ENCODE results near the gene TNRC18.
"Not testable (repeated sequence)": the region's sequence is repeated elsewhere in the genome, so short reads cannot be mapped to it uniquely, and the experiment has no call there.

TNRC18 gene

DNA sequence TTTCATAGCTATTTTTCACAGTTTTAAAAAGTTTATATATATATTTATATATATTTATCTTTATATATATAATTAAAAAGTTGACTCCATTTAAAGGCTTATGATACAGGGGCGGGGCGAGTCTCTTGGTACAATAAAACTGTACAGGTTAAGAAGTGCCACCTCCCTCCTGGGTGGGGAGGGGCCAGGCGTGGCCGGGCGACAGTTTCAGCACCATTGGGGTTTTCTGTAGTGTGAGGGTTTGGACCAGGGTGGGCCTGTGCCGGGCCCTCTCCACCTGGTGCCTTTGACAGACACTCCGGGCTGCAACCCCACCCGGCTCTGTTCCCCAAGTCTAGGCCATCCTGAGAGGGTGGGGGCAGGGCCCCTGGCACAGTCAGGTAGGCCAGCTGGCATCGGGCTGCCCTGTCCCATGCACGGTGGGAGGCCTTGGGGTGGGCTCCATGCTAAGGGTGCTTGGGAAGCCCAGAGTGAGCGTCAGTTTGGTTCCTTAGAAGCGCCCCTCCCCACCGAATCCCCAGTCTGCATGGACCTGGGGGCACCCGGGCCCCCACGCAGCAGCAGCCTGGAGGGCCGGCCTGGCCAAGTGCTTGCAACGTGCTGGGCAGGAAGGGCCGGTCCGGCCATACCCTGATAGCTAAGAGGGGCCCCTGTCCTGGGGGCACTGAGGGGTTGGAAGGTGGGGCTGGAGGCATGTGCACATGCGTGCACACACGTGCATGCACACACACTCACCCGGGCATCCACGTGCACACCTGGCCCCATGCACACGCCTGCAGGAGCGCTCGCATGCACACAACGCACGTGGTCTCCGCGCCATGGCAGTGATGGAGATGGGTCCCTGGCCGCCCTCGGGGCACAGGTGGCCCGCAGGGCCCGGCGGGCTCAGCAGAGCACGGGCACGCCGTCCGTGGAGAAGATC lies 116.2 kb downstream of the TNRC18 start:
- not testable (repeated sequence) for H3K27me3 ChIP-seq (ENCODE audit: control insufficient read depth, insufficient read depth, low read length, poor library complexity, severe bottlenecking); H3K4me1 ChIP-seq (ENCODE audit: control insufficient read depth, insufficient read depth, low read length); H3K36me3 ChIP-seq (ENCODE audit: control insufficient read depth, insufficient read depth, low read length); H3K4me3 ChIP-seq (ENCODE audit: insufficient read depth, low read depth, low read length); H3K9me3 ChIP-seq (ENCODE audit: control insufficient read depth, low read length); H3K27ac ChIP-seq (ENCODE audit: insufficient read depth, low read depth, low read length, poor library complexity, severe bottlenecking)
- WGBS, 2 experiments, result 95% methylated on average over 39 of the region's 39 CpGs

DNA sequence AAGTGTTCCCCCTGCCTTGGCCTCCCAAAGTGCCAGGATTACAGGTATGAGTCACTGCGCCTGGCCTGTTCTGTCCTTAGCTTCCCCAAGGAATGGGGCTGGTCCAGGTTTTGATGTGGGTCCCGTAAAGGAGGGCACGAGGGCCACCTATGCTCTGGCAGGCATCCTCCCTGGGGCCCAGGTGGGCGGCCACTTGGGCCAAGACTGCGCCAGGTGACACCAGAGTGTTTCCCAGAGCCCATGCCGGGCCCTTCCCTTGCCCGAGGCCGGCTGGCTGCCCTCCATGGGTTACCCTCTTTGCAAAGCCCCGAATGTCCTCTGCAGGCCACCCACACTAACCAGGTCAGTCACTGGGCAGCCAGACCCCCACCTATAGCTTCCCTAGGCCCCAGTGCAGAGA lies 118.6 kb downstream of the TNRC18 start:
- not testable (repeated sequence) for H3K9me3 ChIP-seq (ENCODE audit: control insufficient read depth, low read length); H3K27me3 ChIP-seq (ENCODE audit: control insufficient read depth, insufficient read depth, low read length, poor library complexity, severe bottlenecking); H3K4me3 ChIP-seq (ENCODE audit: insufficient read depth, low read depth, low read length); H3K27ac ChIP-seq (ENCODE audit: insufficient read depth, low read depth, low read length, poor library complexity, severe bottlenecking); H3K4me1 ChIP-seq (ENCODE audit: control insufficient read depth, insufficient read depth, low read length); H3K36me3 ChIP-seq (ENCODE audit: control insufficient read depth, insufficient read depth, low read length)
- 94 to 96% methylated on average over 9 of the region's 9 CpGs for WGBS, 2 experiments

DNA sequence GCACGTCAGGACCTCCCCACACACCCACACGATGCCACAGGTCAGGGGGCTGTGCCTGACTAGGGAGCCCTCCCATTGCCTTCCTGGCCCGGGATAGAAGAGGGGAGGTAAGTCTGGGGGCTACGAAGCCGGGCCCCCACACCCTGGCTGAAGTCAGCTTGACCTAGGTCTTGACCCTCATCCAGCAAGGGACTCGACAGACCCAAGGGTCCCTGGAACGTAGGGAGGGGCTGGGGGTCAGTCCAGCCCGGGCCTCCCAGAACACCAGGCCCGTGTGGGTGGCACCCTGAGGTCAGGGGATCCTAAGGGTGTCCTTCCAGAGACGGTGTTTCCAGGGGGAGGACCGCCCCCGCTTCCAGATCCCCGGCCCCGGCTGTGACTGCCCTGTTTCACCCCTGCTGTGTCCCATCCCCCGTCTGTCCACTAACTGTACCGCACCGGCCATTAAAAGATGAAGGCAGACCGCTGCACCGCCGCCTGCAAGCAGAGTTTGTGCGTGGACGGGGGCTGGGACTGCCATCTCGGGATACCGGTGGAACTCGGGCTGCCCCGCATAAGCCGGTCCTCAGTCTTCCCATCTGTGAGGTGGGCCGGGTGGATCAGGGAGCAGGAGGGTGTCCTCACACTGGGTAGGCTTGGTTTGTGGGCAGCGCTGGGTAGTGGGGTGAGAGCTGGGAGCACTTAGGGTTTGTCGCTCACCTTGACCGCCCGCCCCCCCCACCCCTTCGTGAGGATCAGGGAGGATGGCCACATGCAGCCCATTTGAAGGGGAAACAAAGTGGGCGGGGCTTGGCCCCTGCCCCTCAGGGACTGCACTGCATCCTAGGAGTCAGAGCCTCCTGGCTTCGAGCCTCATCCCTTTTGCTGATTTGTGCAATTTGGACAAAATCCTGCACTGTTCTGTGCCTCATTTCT lies 119.8 kb downstream of the TNRC18 start:
- Histone ChIP-seq H3K36me3 (ENCODE audit: control insufficient read depth, insufficient read depth, low read length) (no peaks in the 10 kb centered on the region), H3K4me1 (ENCODE audit: control insufficient read depth, insufficient read depth, low read length) (no peaks in the 10 kb centered on the region), H3K4me3 (ENCODE audit: insufficient read depth, low read depth, low read length) (no peak overlapping the region), H3K27me3 (ENCODE audit: control insufficient read depth, insufficient read depth, low read length, poor library complexity, severe bottlenecking) (no peaks in the 10 kb centered on the region), H3K27ac (ENCODE audit: insufficient read depth, low read depth, low read length, poor library complexity, severe bottlenecking) (no peak overlapping the region), H3K9me3 (ENCODE audit: control insufficient read depth, low read length) (no peaks in the 10 kb centered on the region)
- 94 to 95% methylated on average over 35 of the region's 35 CpGs for WGBS, 2 experiments

DNA sequence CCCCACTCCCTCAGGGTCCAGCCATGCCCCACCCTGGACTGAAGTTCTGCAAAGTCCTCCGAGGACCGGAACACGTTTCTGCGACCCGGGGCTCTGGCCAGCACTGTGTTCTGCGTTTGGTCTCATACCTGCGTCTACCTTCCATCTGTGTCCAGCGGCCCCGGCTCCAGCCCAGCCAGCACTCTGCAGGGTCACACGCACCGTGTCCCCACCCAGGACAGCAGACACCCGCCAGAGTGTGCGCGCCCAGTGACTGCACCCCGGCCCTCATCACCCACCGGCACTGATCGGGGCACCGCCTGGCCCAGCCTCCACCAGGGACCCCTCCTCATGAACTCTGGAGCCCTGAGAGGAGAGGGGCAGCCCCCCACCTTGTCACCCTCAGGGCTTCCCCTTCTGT lies 120.6 kb downstream of the TNRC18 start:
- no peak overlapping the region for H3K4me3 ChIP-seq (ENCODE audit: insufficient read depth, low read depth, low read length)
- H3K4me1 ChIP-seq (ENCODE audit: control insufficient read depth, insufficient read depth, low read length), result no peaks in the 10 kb centered on the region
- H3K36me3 ChIP-seq (ENCODE audit: control insufficient read depth, insufficient read depth, low read length), result no peaks in the 10 kb centered on the region
- no peak overlapping the region for H3K27ac ChIP-seq (ENCODE audit: insufficient read depth, low read depth, low read length, poor library complexity, severe bottlenecking)
- H3K27me3 ChIP-seq (ENCODE audit: control insufficient read depth, insufficient read depth, low read length, poor library complexity, severe bottlenecking), result no peaks in the 10 kb centered on the region
- WGBS, 2 experiments, result 93 to 94% methylated on average over 18 of the region's 18 CpGs
- no peaks in the 10 kb centered on the region for H3K9me3 ChIP-seq (ENCODE audit: control insufficient read depth, low read length)

DNA sequence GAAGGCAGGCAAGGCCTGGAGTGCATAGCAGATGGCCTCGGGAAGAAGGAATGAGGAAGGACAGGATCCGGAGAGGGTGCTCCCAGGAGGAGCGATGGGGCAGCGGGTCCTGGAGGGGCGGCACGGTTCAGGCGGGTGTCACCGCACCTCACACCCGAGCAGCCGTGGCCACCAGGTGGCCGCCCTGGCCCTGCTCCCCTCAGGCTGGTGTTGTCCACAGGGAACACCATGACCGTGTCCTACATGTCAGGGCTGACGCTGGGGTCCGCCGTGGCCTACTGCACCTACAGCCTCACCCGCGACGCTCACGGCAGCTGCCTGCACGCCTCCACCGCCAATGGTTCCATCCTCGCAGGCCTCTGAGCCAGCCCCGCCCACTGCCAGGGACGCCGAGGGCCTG lies 121.1 kb downstream of the TNRC18 start:
- 91% methylated on average over 25 of the region's 25 CpGs for WGBS, 2 experiments
- no peaks in the 10 kb centered on the region for H3K36me3 ChIP-seq (ENCODE audit: control insufficient read depth, insufficient read depth, low read length)

DNA sequence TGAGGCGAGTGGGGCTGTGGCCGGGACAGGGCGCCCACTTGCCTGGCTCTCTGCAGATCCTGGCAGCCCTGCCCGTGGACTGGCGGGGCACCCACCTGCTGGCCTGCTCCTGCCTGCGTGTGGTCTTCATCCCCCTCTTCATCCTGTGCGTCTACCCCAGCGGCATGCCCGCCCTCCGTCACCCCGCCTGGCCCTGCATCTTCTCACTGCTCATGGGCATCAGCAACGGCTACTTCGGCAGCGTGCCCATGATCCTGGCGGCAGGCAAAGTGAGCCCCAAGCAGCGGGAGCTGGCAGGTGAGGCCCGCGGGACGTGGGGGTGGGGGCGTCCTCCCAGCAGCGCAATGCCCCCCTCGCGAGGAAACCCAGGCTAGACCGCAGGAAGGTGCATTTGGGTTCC lies 123.3 kb downstream of the TNRC18 start:
- Histone ChIP-seq H3K27me3 (ENCODE audit: control insufficient read depth, insufficient read depth, low read length, poor library complexity, severe bottlenecking) (no peaks in the 10 kb centered on the region), H3K4me1 (ENCODE audit: control insufficient read depth, insufficient read depth, low read length) (no peaks in the 10 kb centered on the region), H3K9me3 (ENCODE audit: control insufficient read depth, low read length) (no peaks in the 10 kb centered on the region), H3K36me3 (ENCODE audit: control insufficient read depth, insufficient read depth, low read length) (no peaks in the 10 kb centered on the region), H3K27ac (ENCODE audit: insufficient read depth, low read depth, low read length, poor library complexity, severe bottlenecking) (no peak overlapping the region), H3K4me3 (ENCODE audit: insufficient read depth, low read depth, low read length) (no peak overlapping the region)
- 94 to 95% methylated on average over 24 of the region's 24 CpGs for WGBS, 2 experiments

More for the DNA sequence above, 121.1 kb downstream of the TNRC18 start:
- H3K27me3 ChIP-seq (ENCODE audit: control insufficient read depth, insufficient read depth, low read length, poor library complexity, severe bottlenecking), result no peaks in the 10 kb centered on the region
- no peak overlapping the region for H3K4me3 ChIP-seq (ENCODE audit: insufficient read depth, low read depth, low read length)
- H3K9me3 ChIP-seq (ENCODE audit: control insufficient read depth, low read length), result no peaks in the 10 kb centered on the region
- H3K4me1 ChIP-seq (ENCODE audit: control insufficient read depth, insufficient read depth, low read length), result no peaks in the 10 kb centered on the region
- H3K27ac ChIP-seq (ENCODE audit: insufficient read depth, low read depth, low read length, poor library complexity, severe bottlenecking), result no peak overlapping the region

DNA sequence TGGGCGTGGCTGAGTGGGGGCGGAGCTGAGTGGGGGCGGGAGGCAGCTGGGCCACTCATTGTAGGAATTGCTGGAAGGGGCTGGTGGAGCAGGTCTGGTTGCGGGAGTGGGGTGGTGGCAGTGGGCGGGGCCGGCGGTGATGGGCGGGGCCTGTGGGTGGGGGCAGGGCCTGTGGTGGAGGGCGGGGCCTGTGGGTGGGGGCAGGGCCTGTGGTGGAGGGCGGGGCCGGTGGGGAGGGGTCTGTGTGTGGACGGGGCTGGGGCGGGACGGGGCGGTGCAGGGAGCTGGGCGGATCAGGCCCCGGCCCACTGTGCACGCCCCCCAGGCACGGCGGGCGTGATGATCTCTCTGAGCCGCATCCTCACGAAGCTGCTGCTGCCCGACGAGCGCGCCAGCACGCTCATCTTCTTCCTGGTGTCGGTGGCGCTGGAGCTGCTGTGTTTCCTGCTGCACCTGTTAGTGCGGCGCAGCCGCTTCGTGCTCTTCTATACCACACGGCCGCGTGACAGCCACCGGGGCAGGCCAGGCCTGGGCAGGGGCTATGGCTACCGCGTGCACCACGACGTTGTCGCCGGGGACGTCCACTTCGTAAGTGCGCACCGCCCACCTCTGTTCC lies 126.9 kb downstream of the TNRC18 start:
- peak overlapping the region; percentile 13 for H3K4me3 ChIP-seq (ENCODE audit: insufficient read depth, low read depth, low read length)
- no peaks in the 10 kb centered on the region for H3K9me3 ChIP-seq (ENCODE audit: control insufficient read depth, low read length)
- 14 to 15% methylated on average over 46 to 48 of the region's 48 CpGs for WGBS, 2 experiments
- no peak overlapping the region for H3K27ac ChIP-seq (ENCODE audit: insufficient read depth, low read depth, low read length, poor library complexity, severe bottlenecking)
- no peaks in the 10 kb centered on the region for H3K4me1 ChIP-seq (ENCODE audit: control insufficient read depth, insufficient read depth, low read length)
- no peaks in the 10 kb centered on the region for H3K27me3 ChIP-seq (ENCODE audit: control insufficient read depth, insufficient read depth, low read length, poor library complexity, severe bottlenecking)
- no peaks in the 10 kb centered on the region for H3K36me3 ChIP-seq (ENCODE audit: control insufficient read depth, insufficient read depth, low read length)

DNA sequence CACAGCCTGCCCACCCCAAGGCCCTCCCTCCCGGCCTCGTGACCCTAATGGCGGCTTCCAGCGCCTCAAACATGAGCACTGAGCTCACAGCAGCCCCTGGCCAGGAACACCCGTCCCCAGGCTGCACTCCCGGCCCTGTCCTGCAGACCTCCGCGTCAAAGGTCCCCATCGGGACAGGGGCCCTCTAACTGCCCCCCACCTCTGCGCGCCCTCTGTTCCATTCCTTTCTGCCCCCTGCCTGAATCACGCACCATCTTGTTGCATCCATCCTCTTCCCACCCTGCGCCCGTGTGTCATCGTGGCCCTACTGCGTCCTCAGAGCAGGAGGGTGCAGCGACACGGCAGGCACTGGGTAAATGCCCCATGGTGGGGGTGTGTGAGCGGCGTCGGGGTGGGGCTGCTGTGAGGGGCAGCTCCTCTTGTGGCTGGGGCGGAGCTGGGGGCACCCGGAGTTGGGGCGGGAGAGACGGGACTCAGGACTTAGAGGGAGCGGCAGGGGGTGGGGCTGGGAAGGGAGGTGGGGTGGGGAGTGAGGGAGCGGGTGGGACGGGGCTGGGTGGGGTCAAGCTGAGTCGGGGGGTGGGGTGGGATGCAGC lies 127.5 kb downstream of the TNRC18 start:
- WGBS, 2 experiments, result 23 to 30% methylated on average over 28 to 29 of the region's 29 CpGs
- H3K4me1 ChIP-seq (ENCODE audit: control insufficient read depth, insufficient read depth, low read length), result no peaks in the 10 kb centered on the region
- no peaks in the 10 kb centered on the region for H3K36me3 ChIP-seq (ENCODE audit: control insufficient read depth, insufficient read depth, low read length)
- H3K27ac ChIP-seq (ENCODE audit: insufficient read depth, low read depth, low read length, poor library complexity, severe bottlenecking), result no peak overlapping the region
- no peaks in the 10 kb centered on the region for H3K9me3 ChIP-seq (ENCODE audit: control insufficient read depth, low read length)
- H3K27me3 ChIP-seq (ENCODE audit: control insufficient read depth, insufficient read depth, low read length, poor library complexity, severe bottlenecking), result no peaks in the 10 kb centered on the region
- peak overlapping the region; percentile 23 for H3K4me3 ChIP-seq (ENCODE audit: insufficient read depth, low read depth, low read length)

DNA sequence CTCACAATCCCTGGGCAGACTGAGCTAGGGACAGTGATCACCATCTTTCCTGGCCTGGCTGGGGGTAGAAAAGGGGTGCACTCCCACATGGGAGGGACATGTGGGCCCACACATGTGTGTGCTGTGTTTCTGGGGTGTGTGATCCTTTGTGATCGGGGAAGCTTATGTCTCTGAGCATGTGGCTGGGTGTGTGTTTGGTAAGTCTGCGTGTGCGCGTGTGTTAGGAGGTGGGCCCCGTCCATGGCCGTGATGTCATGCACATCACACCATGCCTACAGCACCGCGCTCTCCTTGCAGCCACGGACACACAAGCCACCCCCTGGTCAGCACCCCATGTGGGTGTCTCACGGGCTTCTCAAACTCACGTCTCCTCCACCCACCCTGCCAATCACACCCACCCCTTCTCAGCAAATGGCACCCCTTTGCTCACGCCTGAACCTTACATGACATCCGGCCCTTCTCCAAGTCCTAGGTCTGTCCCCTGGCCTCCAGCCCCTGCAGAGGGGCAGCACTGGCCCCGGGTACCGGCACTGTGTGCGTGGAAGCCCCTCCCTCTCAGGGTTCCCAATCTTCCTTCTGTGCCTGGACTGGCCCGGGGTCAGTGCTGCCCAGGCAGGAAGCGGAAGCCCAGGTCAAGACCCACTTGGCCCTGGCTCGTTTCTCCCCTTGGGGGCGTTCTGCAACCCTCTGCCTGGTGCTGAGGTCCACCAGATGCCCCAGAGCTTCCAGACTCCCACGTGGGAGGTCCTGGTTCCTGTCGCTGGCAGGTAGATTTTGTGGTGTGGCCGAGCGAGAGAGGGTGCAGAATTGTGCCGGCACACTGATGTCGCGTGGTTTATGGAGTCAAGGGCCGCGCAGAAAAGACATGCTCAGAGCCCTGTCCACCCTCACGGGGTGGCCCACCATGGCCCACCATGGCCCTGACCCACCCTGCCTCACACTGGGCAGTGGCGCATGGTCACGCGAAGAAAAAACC lies 128.3 kb downstream of the TNRC18 start:
- no peaks in the 10 kb centered on the region for H3K36me3 ChIP-seq (ENCODE audit: control insufficient read depth, insufficient read depth, low read length)
- no peaks in the 10 kb centered on the region for H3K9me3 ChIP-seq (ENCODE audit: control insufficient read depth, low read length)
- no peaks in the 10 kb centered on the region for H3K27me3 ChIP-seq (ENCODE audit: control insufficient read depth, insufficient read depth, low read length, poor library complexity, severe bottlenecking)
- H3K27ac ChIP-seq (ENCODE audit: insufficient read depth, low read depth, low read length, poor library complexity, severe bottlenecking), result no peak overlapping the region
- WGBS, 2 experiments, result 87 to 91% methylated on average over 33 of the region's 33 CpGs
- peak overlapping the region; percentile 23 for H3K4me3 ChIP-seq (ENCODE audit: insufficient read depth, low read depth, low read length)
- H3K4me1 ChIP-seq (ENCODE audit: control insufficient read depth, insufficient read depth, low read length), result no peaks in the 10 kb centered on the region
